Upper lobe of right lung (tissue), 1 donor: ENCODE results near the gene ULBP2. TPM values are rescaled to one million over a fixed set of nuclear protein-coding genes. Genes with fewer than 3 reads are reported as not detected.
"Not testable (repeated sequence)": the region's sequence is repeated elsewhere in the genome, so short reads cannot be mapped to it uniquely, and the experiment has no call there.

ENCODE experiments used
- ATAC-seq: fragments of 200-7000 bp; cut with Tn5 transposase; one replicate; pipeline ENCODE4 v1.9.1; 2020; ENCODE audit warnings: mild to moderate bottlenecking, moderate library complexity
- DNase-seq: peaks from one replicate; pipeline ENCODE4 v3.0.0-alpha.2; 2020
- H3K27ac ChIP-seq: fragments of 200-600 bp; one replicate; pipeline ENCODE4 v1.8.0; 2022
- H3K27me3 ChIP-seq: fragments of 200-600 bp; one replicate; pipeline ENCODE4 v1.8.0; 2022; ENCODE audit warnings: mild to moderate bottlenecking
- H3K36me3 ChIP-seq: fragments of 200-600 bp; one replicate; pipeline ENCODE4 v1.8.0; 2022
- H3K4me1 ChIP-seq: fragments of 200-600 bp; one replicate; pipeline ENCODE4 v1.8.0; 2022
- H3K4me3 ChIP-seq: fragments of 200-600 bp; one replicate; pipeline ENCODE4 v1.8.0; 2022; ENCODE audit warnings: mild to moderate bottlenecking
- H3K9me3 ChIP-seq: fragments of 200-600 bp; one replicate; pipeline ENCODE4 v1.8.0; 2022
- CTCF ChIP-seq: fragments of 200-600 bp; IDR thresholded peaks from one replicate; pipeline ENCODE4 v1.8.0; 2022; ENCODE audit warnings: antibody characterized with exemption
- intact Hi-C: fragments of 100-400 bp; cut with DNase I; formaldehyde crosslinking; loops from one replicate; pipeline ENCODE4 v1.11.0; 2022
- total RNA-seq: library from RNA; stranded (reverse); fragmentation: NEBNext Ultra II Directional; extraction: Animal tissue kit (Norgen Biotek cat#: 25700); gene quantifications from one replicate; pipeline ENCODE4 v1.2.1, GENCODE V29; 2021
- donor health status: DM: no; HTN: yes; CAD: no; lungs with severe emphysema.

The ULBP2 gene
- total RNA-seq, 1 donor from 2014 or later, result 2.3 TPM

GRCh38 chr6:149969635-149970034, 27.8 kb downstream of the ULBP2 start:
- no peak for DNase-seq
- intact Hi-C loops, result no loop called here
- no peak for TF ChIP-seq CTCF
- Histone ChIP-seq H3K36me3 (no peaks in the 10 kb centered on the region), H3K4me1 (peaks cover 4% of the 10 kb centered on the region), H3K27ac (no peak overlapping the region), H3K9me3 (no peaks in the 10 kb centered on the region), H3K27me3 (peaks cover 27% of the 10 kb centered on the region), H3K4me3 (no peak overlapping the region)
- ATAC-seq, result no peak

- H3K4me1 ChIP-seq, intact Hi-C loops, H3K9me3 ChIP-seq, H3K36me3 ChIP-seq, H3K27ac ChIP-seq, ATAC-seq, H3K4me3 ChIP-seq, DNase-seq: not testable (repeated sequence)
- peaks cover 10% of the 10 kb centered on the region for H3K27me3 ChIP-seq
Measured at GRCh38 chr6:149974394-149974793, 32.6 kb downstream of the ULBP2 start.

- H3K9me3 ChIP-seq, result no peaks in the 10 kb centered on the region
- H3K27ac ChIP-seq, result no peak overlapping the region
- no peak for TF ChIP-seq CTCF
- H3K4me1 ChIP-seq, result no peaks in the 10 kb centered on the region
- peaks cover 13% of the 10 kb centered on the region for H3K27me3 ChIP-seq
- DNase-seq (no peak), ATAC-seq (peak; percentile 73)
- H3K36me3 ChIP-seq, result no peaks in the 10 kb centered on the region
- no peak overlapping the region for H3K4me3 ChIP-seq
- intact Hi-C loops, result no loop called here
Measured at GRCh38 chr6:149974825-149975224, 33.0 kb downstream of the ULBP2 start.

- H3K27ac ChIP-seq, result no peak overlapping the region
- intact Hi-C loops, result no loop called here
- TF ChIP-seq CTCF, result no peak
- no peaks in the 10 kb centered on the region for H3K4me1 ChIP-seq
- H3K4me3 ChIP-seq, result no peak overlapping the region
- H3K9me3 ChIP-seq, result no peaks in the 10 kb centered on the region
- peaks cover 17% of the 10 kb centered on the region for H3K27me3 ChIP-seq
- no peaks in the 10 kb centered on the region for H3K36me3 ChIP-seq
- DNase-seq (no peak), ATAC-seq (no peak)
Measured at GRCh38 chr6:149975400-149975799, 33.6 kb downstream of the ULBP2 start.

- DNase-seq, result no peak
- no peak overlapping the region for H3K4me3 ChIP-seq
- intact Hi-C loops, result no loop called here
- no peaks in the 10 kb centered on the region for H3K36me3 ChIP-seq
- H3K4me1 ChIP-seq, result no peaks in the 10 kb centered on the region
- H3K27ac ChIP-seq, result no peak overlapping the region
- ATAC-seq, result no peak
- no peaks in the 10 kb centered on the region for H3K9me3 ChIP-seq
- TF ChIP-seq CTCF, result no peak
- peaks cover 33% of the 10 kb centered on the region for H3K27me3 ChIP-seq
Measured at GRCh38 chr6:149977221-149977620, 35.4 kb downstream of the ULBP2 start.

- no peak for DNase-seq
- TF ChIP-seq CTCF, result no peak
- H3K36me3 ChIP-seq, result no peaks in the 10 kb centered on the region
- intact Hi-C loops, result no loop called here
- H3K27me3 ChIP-seq, result peaks cover 34% of the 10 kb centered on the region
- H3K4me1 ChIP-seq, result no peaks in the 10 kb centered on the region
- H3K27ac ChIP-seq, result no peak overlapping the region
- no peak overlapping the region for H3K4me3 ChIP-seq
- ATAC-seq, result no peak
- H3K9me3 ChIP-seq, result no peaks in the 10 kb centered on the region
Measured at GRCh38 chr6:149978610-149979009, 36.8 kb downstream of the ULBP2 start.
